ENCODE measurements around the gene DHDH.

DNA sequence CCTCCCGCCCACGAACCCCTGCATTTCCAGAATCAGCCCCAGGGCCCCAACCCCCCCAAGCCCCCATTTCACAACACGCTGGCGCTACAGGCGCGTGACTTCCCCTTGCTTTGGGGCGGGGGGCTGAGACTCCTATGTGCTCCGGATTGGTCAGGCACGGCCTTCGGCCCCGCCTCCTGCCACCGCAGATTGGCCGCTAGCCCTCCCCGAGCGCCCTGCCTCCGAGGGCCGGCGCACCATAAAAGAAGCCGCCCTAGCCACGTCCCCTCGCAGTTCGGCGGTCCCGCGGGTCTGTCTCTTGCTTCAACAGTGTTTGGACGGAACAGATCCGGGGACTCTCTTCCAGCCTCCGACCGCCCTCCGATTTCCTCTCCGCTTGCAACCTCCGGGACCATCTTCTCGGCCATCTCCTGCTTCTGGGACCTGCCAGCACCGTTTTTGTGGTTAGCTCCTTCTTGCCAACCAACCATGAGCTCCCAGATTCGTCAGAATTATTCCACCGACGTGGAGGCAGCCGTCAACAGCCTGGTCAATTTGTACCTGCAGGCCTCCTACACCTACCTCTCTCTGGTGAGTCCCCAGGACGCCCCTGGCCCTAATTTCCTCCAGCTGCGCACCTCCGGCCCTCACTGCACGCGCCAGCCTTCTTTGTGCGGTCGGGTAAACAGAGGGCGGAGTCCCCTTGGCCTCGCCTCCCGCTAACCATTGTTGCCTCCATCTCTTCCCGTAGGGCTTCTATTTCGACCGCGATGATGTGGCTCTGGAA is 31.7 kb downstream of the DHDH start, which contains the start of gene FTL:
- TF ChIP-seq, protein P1, sequence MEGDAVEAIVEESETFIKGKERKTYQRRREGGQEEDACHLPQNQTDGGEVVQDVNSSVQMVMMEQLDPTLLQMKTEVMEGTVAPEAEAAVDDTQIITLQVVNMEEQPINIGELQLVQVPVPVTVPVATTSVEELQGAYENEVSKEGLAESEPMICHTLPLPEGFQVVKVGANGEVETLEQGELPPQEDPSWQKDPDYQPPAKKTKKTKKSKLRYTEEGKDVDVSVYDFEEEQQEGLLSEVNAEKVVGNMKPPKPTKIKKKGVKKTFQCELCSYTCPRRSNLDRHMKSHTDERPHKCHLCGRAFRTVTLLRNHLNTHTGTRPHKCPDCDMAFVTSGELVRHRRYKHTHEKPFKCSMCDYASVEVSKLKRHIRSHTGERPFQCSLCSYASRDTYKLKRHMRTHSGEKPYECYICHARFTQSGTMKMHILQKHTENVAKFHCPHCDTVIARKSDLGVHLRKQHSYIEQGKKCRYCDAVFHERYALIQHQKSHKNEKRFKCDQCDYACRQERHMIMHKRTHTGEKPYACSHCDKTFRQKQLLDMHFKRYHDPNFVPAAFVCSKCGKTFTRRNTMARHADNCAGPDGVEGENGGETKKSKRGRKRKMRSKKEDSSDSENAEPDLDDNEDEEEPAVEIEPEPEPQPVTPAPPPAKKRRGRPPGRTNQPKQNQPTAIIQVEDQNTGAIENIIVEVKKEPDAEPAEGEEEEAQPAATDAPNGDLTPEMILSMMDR (conservative IDR thresholded peaks at IDR 0.05 in 1 of 2, IDR thresholded peaks at IDR 0.05 in 1 of 2; ENCODE audit: extremely low read depth in 1 of 2, insufficient read depth in 1 of 2, low read depth in 1 of 2, low read length in 2 of 2), result no peak
- no peak for TF ChIP-seq EZH2 (IDR thresholded peaks at IDR 0.05; ENCODE audit: borderline replicate concordance, low read length)

Data from mammary epithelial cell (primary cell).